A549 (cell line): ENCODE data around the gene FAM131A. TPM values are rescaled to one million over a fixed set of nuclear protein-coding genes. Genes with fewer than 3 reads are reported as not detected.
A peak's percentile ranks its signal among the peaks of the same experiment; 100 is the strongest.

ENCODE experiments used
- ATAC-seq, 2 experiments: fragments of 200-7000 bp in 1 of 2; fragments of >200 bp in 1 of 2; cut with Nextera tagmentation in 1 of 2; cut with Tn5 transposase in 1 of 2; 3 replicates each; pipeline versions ENCODE4 v1.8.0 to v1.9.1; 2018 to 2020; ENCODE audit warnings: mild to moderate bottlenecking in 1 of 2, moderate library complexity in 1 of 2
- CTCF ChIA-PET: fragments of 300-600 bp; sonication (Branson Sonifier 250); formaldehyde crosslinking; extraction: SDS; loops from one replicate; lab custom pipeline; 2021; ENCODE audit warnings: antibody characterized with exemption, inconsistent platforms; lab: Yijun Ruan, JAX
- POLR2A ChIA-PET: fragments of 350-600 bp; formaldehyde crosslinking; extraction: SDS; loops from one replicate; lab custom pipeline; 2021; ENCODE audit warnings: antibody characterized with exemption, inconsistent platforms; lab: Yijun Ruan, JAX
- DNase-seq, 2 experiments: peaks; one replicate each; pipeline versions ENCODE4 v3.0.0 to v3.0.0-alpha.2; 2011 to 2016; ENCODE audit warnings: low read depth in 1 of 2, low spot score in 1 of 2
- FAIRE-seq: peaks from 2 replicates; lab custom pipeline; 2011; peaks lifted over from hg19 to GRCh38; lab: Jason Lieb, UNC
- H3K27ac ChIP-seq, 2 experiments: fragments of >200 bp; sonication (Bioruptor Twin); formaldehyde crosslinking; 3 replicates each; pipeline ENCODE4 v1.5.1; 2016 to 2017
- H3K4me1 ChIP-seq: fragments of >200 bp; sonication (Bioruptor Twin); formaldehyde crosslinking; 3 replicates; pipeline ENCODE4 v1.6.1; 2016
- H3K4me2 ChIP-seq: fragments of >200 bp; sonication (Bioruptor Twin); formaldehyde crosslinking; 3 replicates; pipeline ENCODE4 v1.6.1; 2016
- H3K4me3 ChIP-seq: fragments of >200 bp; sonication (Bioruptor Twin); formaldehyde crosslinking; 3 replicates; pipeline ENCODE4 v1.5.1; 2016
- H3K9me3 ChIP-seq: fragments of >200 bp; sonication (Bioruptor Twin); formaldehyde crosslinking; 3 replicates; pipeline ENCODE4 v1.6.1; 2016
- ATOH8 ChIP-seq: fragments of 250-450 bp; sonication (Bioruptor Pico); IDR thresholded peaks from 2 replicates; pipeline ENCODE4 v1.5.0; 2020; ENCODE audit warnings: low read depth, mild to moderate bottlenecking, moderate library complexity
- CHD2 ChIP-seq: fragments of 150-350 bp; IDR thresholded peaks from 2 replicates; pipeline ENCODE4 v1.6.1; 2014; ENCODE audit warnings: low read length; ENCODE audit not compliant: partially characterized antibody
- CHD4 ChIP-seq: fragments of 200-600 bp; sonication (generic); IDR thresholded peaks from 2 replicates; pipeline ENCODE4 v1.6.1; 2016; ENCODE audit warnings: antibody characterized with exemption, mild to moderate bottlenecking, borderline replicate concordance
- CTCF ChIP-seq: fragments of >200 bp; sonication (Bioruptor Twin); formaldehyde crosslinking; IDR thresholded peaks from 3 replicates; pipeline ENCODE4 v1.5.1; 2016
- EHMT2 ChIP-seq: fragments of 200-600 bp; sonication (generic); IDR thresholded peaks from 2 replicates; pipeline ENCODE4 v1.6.1; 2016; ENCODE audit warnings: antibody characterized with exemption, low read depth, mild to moderate bottlenecking, moderate library complexity
- ELK1 ChIP-seq: fragments of 150-350 bp; IDR thresholded peaks from 2 replicates; pipeline ENCODE4 v1.6.1; 2014; ENCODE audit warnings: low read depth, mild to moderate bottlenecking, low read length
- FOSL2 ChIP-seq, 2 experiments: fragments of 450-650 bp in 1 of 2; fragments of >200 bp in 1 of 2; sonication (Bioruptor Twin) in 1 of 2; formaldehyde crosslinking; IDR thresholded peaks; 2 replicates each; pipeline versions ENCODE4 v1.5.0 to v1.6.1; 2016 to 2020; ENCODE audit warnings: mild to moderate bottlenecking in 1 of 2, moderate library complexity in 1 of 2
- HES2 ChIP-seq: fragments of >200 bp; sonication (Bioruptor Twin); formaldehyde crosslinking; IDR thresholded peaks from 2 replicates; pipeline ENCODE4 v1.6.1; 2016
- HEYL ChIP-seq: fragments of 250-450 bp; sonication (Bioruptor Pico); IDR thresholded peaks from 2 replicates; pipeline ENCODE4 v1.8.0; 2021; ENCODE audit warnings: mild to moderate bottlenecking, moderate library complexity
- HOXA7 ChIP-seq: fragments of 250-450 bp; sonication (Bioruptor Pico); IDR thresholded peaks from 2 replicates; pipeline ENCODE4 v1.5.0; 2020; ENCODE audit warnings: mild to moderate bottlenecking, moderate library complexity
- HOXB5 ChIP-seq: fragments of 250-450 bp; sonication (Bioruptor Pico); IDR thresholded peaks from 2 replicates; pipeline ENCODE4 v1.5.0; 2020; ENCODE audit warnings: mild to moderate bottlenecking, moderate library complexity
- JUNB ChIP-seq: fragments of >200 bp; sonication (Bioruptor Twin); formaldehyde crosslinking; IDR thresholded peaks from 2 replicates; pipeline ENCODE4 v1.6.1; 2016
- KDM5A ChIP-seq: fragments of 200-600 bp; sonication (generic); IDR thresholded peaks from 2 replicates; pipeline ENCODE4 v1.6.1; 2016; ENCODE audit warnings: antibody characterized with exemption, mild to moderate bottlenecking
- NFE2L2 ChIP-seq: fragments of 150-350 bp; conservative IDR thresholded peaks from 2 replicates; pipeline ENCODE4 v1.6.1; 2014; ENCODE audit warnings: low read length
- NPAS2 ChIP-seq: fragments of 250-450 bp; sonication (Bioruptor Pico); IDR thresholded peaks from 2 replicates; pipeline ENCODE4 v1.8.0; 2022; ENCODE audit warnings: mild to moderate bottlenecking, moderate library complexity, borderline replicate concordance
- PBX3 ChIP-seq: IDR thresholded peaks from 2 replicates; pipeline ENCODE4 v1.6.1; 2012
- POLR2A ChIP-seq: IDR thresholded peaks from 2 replicates; pipeline ENCODE4 v1.6.1; 2012; ENCODE audit warnings: mild to moderate bottlenecking, low read length
- REST ChIP-seq: fragments of 200-600 bp; sonication (generic); IDR thresholded peaks from 2 replicates; pipeline ENCODE4 v1.6.1; 2016; ENCODE audit warnings: antibody characterized with exemption, mild to moderate bottlenecking, moderate library complexity
- RFX5 ChIP-seq: fragments of 450-650 bp; IDR thresholded peaks from 2 replicates; pipeline ENCODE4 v1.7.1; 2014; ENCODE audit warnings: antibody characterized with exemption, mild to moderate bottlenecking, moderate library complexity
- RNF2 ChIP-seq: fragments of 200-600 bp; sonication (generic); IDR thresholded peaks from 2 replicates; pipeline ENCODE4 v1.6.1; 2016; ENCODE audit warnings: low read depth, mild to moderate bottlenecking, antibody characterized with exemption, moderate library complexity, borderline replicate concordance
- SMC3 ChIP-seq: fragments of >200 bp; sonication (Bioruptor Twin); formaldehyde crosslinking; IDR thresholded peaks from 3 replicates; pipeline ENCODE4 v1.6.1; 2018; ENCODE audit warnings: inconsistent platforms
- TP53 ChIP-seq: fragments of 250-450 bp; sonication (Bioruptor Pico); IDR thresholded peaks from 2 replicates; pipeline ENCODE4 v1.5.0; 2021; ENCODE audit warnings: mild to moderate bottlenecking, moderate library complexity
- WGBS: methylation state at CpG from one replicate; pipeline ENCODE4 v1.1.6; 2017; ENCODE audit errors: missing lambda C conversion rate; 5-methylcytosine and 5-hydroxymethylcytosine counted together
- polyA plus RNA-seq, 4 experiments: library from polyadenylated mRNA; depleted of rRNA in 3 of 4; stranded (reverse); fragments of >200 nt; fragmentation: RNase III in 1 of 4; extraction: RNeasy Plus Mini Kit Qiagen cat#74134 plus additional on column Dnase treatment in 1 of 4; gene quantifications; 2 replicates in 3 of 4; 3 replicates in 1 of 4; pipeline ENCODE4 v1.2.3, GENCODE V29; 2011 to 2017

The FAM131A gene
- polyA plus RNA-seq, 2 of the 4 experiments (the other 2 are of a cell fraction), result 5.2 to 6.1 TPM

GRCh38 chr3:184298759-184299487 is 38.5 kb upstream of the FAM131A start, which contains the start of gene PSMD2 (continued):
- TF ChIP-seq CHD4, result no peak
- no peak for TF ChIP-seq NFE2L2
- TF ChIP-seq HEYL (CRISPR knock-in tag), result no peak
- no peak for TF ChIP-seq EHMT2
- TF ChIP-seq ELK1, result no peak
- no peak for TF ChIP-seq NPAS2 (CRISPR knock-in tag)
- peak; percentile 75 for TF ChIP-seq REST
- no peak for TF ChIP-seq RNF2
- no peak for TF ChIP-seq CTCF
- TF ChIP-seq CHD2, result peak; percentile 81
- TF ChIP-seq RFX5, result no peak
- TF ChIP-seq TP53 (CRISPR knock-in tag), result no peak
- TF ChIP-seq POLR2A, result peak; percentile 71
- TF ChIP-seq PBX3, result no peak
- no peak for TF ChIP-seq JUNB

GRCh38 chr3:184299488-184300377 is 37.7 kb upstream of the FAM131A start:
- ChIA-PET POLR2A (no interaction called here), CTCF (interaction anchor here (1.0 to 1.6 kb wide), 2 partner anchors 12 to 55 kb away, joined by 3 to 5 read pairs; no protein-coding TSS in a partner anchor)
- no peaks in the 10 kb centered on the region for H3K9me3 ChIP-seq
- peak overlapping the region; percentile 96 for H3K4me2 ChIP-seq
- no peak for DNase-seq
- peaks cover 9% of the 10 kb centered on the region; the same call in 2 of the 3 replicates for H3K4me1 ChIP-seq
- 7% methylated on average over 26 of the region's 29 CpGs for WGBS
- TF ChIP-seq POLR2A (no peak), FOSL2 (IDR thresholded peaks at IDR 0.05) (no peak), FOSL2 (CRISPR knock-in tag; IDR thresholded peaks at IDR 0.05) (0 out of 2 replicates have a peak, but pooled peaks have one; percentile 4), HES2 (no peak), SMC3 (no peak), ATOH8 (no peak), KDM5A (0 out of 2 replicates have a peak, but pooled peaks have one; percentile 20), HOXA7 (CRISPR knock-in tag) (no peak), ELK1 (no peak), HOXB5 (CRISPR knock-in tag) (no peak)
- peak overlapping the region; percentile 89 to 94 for H3K27ac ChIP-seq
- peak overlapping the region; percentile 83 for H3K4me3 ChIP-seq
- peak; percentile 17 to 20; a peak in 4 of 6 replicates for ATAC-seq
- FAIRE-seq, result no peak
